ENCODE results near the gene GADL1. TPM values are rescaled to one million over a fixed set of nuclear protein-coding genes. Genes with fewer than 3 reads are reported as not detected.

Gene GADL1
- total RNA-seq, 2 donors from 2014 or later = not detected

DNA sequence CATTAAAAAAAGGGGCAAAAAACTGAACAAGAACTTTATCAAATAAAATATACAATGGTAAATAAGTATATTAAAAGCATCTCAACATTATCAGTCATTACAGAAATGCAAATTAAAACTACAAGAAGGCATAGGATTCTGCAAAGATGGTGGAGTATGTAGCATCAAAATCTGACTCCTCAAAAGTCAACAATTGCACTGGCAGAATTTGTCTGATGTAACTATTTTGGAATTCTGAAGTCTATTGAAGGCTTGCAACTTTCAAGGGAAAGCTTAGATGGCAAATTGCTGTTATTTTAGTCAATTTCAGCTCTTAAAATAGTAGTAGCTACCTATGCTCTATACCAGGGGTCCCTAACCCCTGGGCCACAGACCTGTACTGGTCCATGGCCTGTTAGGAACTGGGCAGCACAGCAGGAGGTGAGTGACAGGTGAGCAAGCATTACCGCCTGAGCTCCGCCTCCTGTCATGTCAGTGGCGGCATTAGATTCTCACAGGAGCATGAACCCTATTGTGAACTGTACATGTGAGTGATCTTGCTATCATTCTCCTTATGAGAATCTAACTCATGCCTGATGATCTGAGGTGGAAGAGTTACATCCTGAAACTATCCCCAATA lies 180.5 kb downstream of the GADL1 start:
- WGBS, 2 donors = 77 to 93% methylated on average over 3 of the region's 3 CpGs
- no peak overlapping the region for H3K27ac ChIP-seq

GRCh38 chr3:30712991-30713390 lies 181.5 kb downstream of the GADL1 start:
- H3K27me3 ChIP-seq = peaks cover 0 to 3% of the 10 kb centered on the region in 2 donors
- no peak for TF ChIP-seq CTCF (IDR thresholded peaks at IDR 0.05)
- no peak for TF ChIP-seq POLR2A (IDR thresholded peaks at IDR 0.05)
- H3K9me3 ChIP-seq = no peaks in the 10 kb centered on the region
- no peaks in the 10 kb centered on the region for H3K36me3 ChIP-seq (replicated peaks in 1 of 2; ENCODE audit: insufficient read depth in 1 of 2, low read depth in 2 of 2)
- no peak overlapping the region for H3K27ac ChIP-seq
- ATAC-seq (no peak), DNase-seq (no peak)
- no peak overlapping the region for H3K4me3 ChIP-seq
- no peaks in the 10 kb centered on the region for H3K4me1 ChIP-seq
- intact Hi-C loops (cut with DNase I) = no loop called here
- WGBS, 2 donors = 58 to 69% methylated on average over 4 of the region's 4 CpGs

More for the DNA sequence above, 180.5 kb downstream of the GADL1 start:
- Histone ChIP-seq H3K27me3 (peaks cover 0 to 3% of the 10 kb centered on the region in 2 donors), H3K9me3 (no peaks in the 10 kb centered on the region), H3K36me3 (replicated peaks in 1 of 2; ENCODE audit: insufficient read depth in 1 of 2, low read depth in 2 of 2) (no peaks in the 10 kb centered on the region), H3K4me1 (no peaks in the 10 kb centered on the region), H3K4me3 (no peak overlapping the region)
- intact Hi-C loops (cut with DNase I) = no loop called here
- ATAC-seq = no peak
- TF ChIP-seq POLR2A (IDR thresholded peaks at IDR 0.05) = no peak
- no peak for TF ChIP-seq CTCF (IDR thresholded peaks at IDR 0.05)
- no peak for DNase-seq

GRCh38 chr3:30711867-30712266 lies 182.6 kb downstream of the GADL1 start:
- ATAC-seq (no peak), DNase-seq (no peak)
- Histone ChIP-seq H3K27ac (no peak overlapping the region), H3K4me3 (no peak overlapping the region), H3K4me1 (no peaks in the 10 kb centered on the region), H3K9me3 (no peaks in the 10 kb centered on the region), H3K27me3 (peaks cover 0 to 3% of the 10 kb centered on the region in 2 donors), H3K36me3 (replicated peaks in 1 of 2; ENCODE audit: insufficient read depth in 1 of 2, low read depth in 2 of 2) (no peaks in the 10 kb centered on the region)
- intact Hi-C loops (cut with DNase I) = no loop called here
- WGBS, 2 donors = 74 to 85% methylated on average over 2 of the region's 2 CpGs
- no peak for TF ChIP-seq POLR2A (IDR thresholded peaks at IDR 0.05)
- no peak for TF ChIP-seq CTCF (IDR thresholded peaks at IDR 0.05)

GRCh38 chr3:30711151-30711550 lies 183.3 kb downstream of the GADL1 start:
- Histone ChIP-seq H3K36me3 (replicated peaks in 1 of 2; ENCODE audit: insufficient read depth in 1 of 2, low read depth in 2 of 2) (no peaks in the 10 kb centered on the region), H3K4me3 (no peak overlapping the region), H3K27ac (no peak overlapping the region), H3K9me3 (no peaks in the 10 kb centered on the region), H3K4me1 (no peaks in the 10 kb centered on the region), H3K27me3 (peaks cover 0 to 3% of the 10 kb centered on the region in 2 donors)
- intact Hi-C loops (cut with DNase I) = no loop called here
- no peak for DNase-seq
- no peak for ATAC-seq
- no peak for TF ChIP-seq CTCF (IDR thresholded peaks at IDR 0.05)

DNA sequence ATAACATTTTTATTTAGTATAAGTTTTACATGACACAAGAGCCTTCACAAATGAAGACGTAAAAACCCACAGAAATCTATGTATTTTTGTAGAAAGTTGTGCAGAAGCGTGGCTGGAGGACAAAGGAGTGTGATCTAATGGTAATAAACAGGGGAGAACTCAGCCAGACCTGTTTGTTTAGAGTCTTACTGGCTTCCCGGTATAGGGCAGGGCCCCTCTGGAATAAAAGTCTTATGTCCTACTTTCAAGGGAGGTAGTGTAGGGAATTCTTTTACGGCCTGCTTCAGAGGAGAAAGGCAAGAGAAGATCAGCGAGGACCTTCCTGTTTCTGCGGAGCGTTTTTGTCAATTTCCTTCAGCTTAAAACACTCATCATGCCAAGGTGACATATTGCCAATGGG lies 184.4 kb downstream of the GADL1 start:
- intact Hi-C loops (cut with DNase I) = no loop called here
- Histone ChIP-seq H3K4me3 (no peak overlapping the region), H3K36me3 (replicated peaks in 1 of 2; ENCODE audit: insufficient read depth in 1 of 2, low read depth in 2 of 2) (no peaks in the 10 kb centered on the region), H3K9me3 (no peaks in the 10 kb centered on the region), H3K27me3 (peaks cover 0 to 3% of the 10 kb centered on the region in 2 donors), H3K27ac (no peak overlapping the region), H3K4me1 (no peaks in the 10 kb centered on the region)
- TF ChIP-seq CTCF (IDR thresholded peaks at IDR 0.05) (no peak), POLR2A (IDR thresholded peaks at IDR 0.05) (no peak)
- ATAC-seq (no peak), DNase-seq (no peak)
- 73 to 82% methylated on average over 7 of the region's 7 CpGs for WGBS, 2 donors
